Osteoblast (primary cell): ENCODE data around the gene DYRK1A. TPM values are rescaled to one million over a fixed set of nuclear protein-coding genes. Genes with fewer than 3 reads are reported as not detected.

Experiments used
- DNase-seq: peaks from one replicate; pipeline ENCODE4 v3.0.0; 2011; ENCODE audit warnings: low spot score, mixed read lengths; ENCODE audit not compliant: insufficient read length; ENCODE audit errors: missing footprints
- H2AFZ ChIP-seq: 2 replicates; pipeline ENCODE4 v1.6.0; 2011; ENCODE audit warnings: mild to moderate bottlenecking, low read length
- H3K27ac ChIP-seq: 2 replicates; pipeline ENCODE4 v1.5.1; 2011; ENCODE audit warnings: mild to moderate bottlenecking, low read depth, low read length, moderate library complexity
- H3K27me3 ChIP-seq: 2 replicates; pipeline ENCODE4 v1.6.0; 2012; ENCODE audit warnings: mild to moderate bottlenecking, control low read depth, inconsistent platforms, low read length, moderate library complexity; ENCODE audit not compliant: insufficient read depth
- H3K36me3 ChIP-seq: 2 replicates; pipeline ENCODE4 v1.5.1; 2011; ENCODE audit warnings: mild to moderate bottlenecking, low read length, control low read depth, moderate library complexity; ENCODE audit not compliant: insufficient read depth
- H3K4me1 ChIP-seq: 2 replicates; pipeline ENCODE4 v1.5.1; 2011; ENCODE audit warnings: mild to moderate bottlenecking, low read length, control low read depth, moderate library complexity; ENCODE audit not compliant: insufficient read depth
- H3K4me2 ChIP-seq: 2 replicates; pipeline ENCODE4 v1.6.0; 2011; ENCODE audit warnings: mild to moderate bottlenecking, low read length; ENCODE audit not compliant: insufficient read depth
- H3K4me3 ChIP-seq: fragments of 200-600 bp; sonication (generic); 3 replicates; pipeline ENCODE4 v1.5.1; 2012; ENCODE audit warnings: mild to moderate bottlenecking, low read length, inconsistent platforms; ENCODE audit not compliant: insufficient read depth
- H3K79me2 ChIP-seq: 2 replicates; pipeline ENCODE4 v1.6.0; 2012; ENCODE audit warnings: mild to moderate bottlenecking, low read length, control low read depth, inconsistent platforms; ENCODE audit not compliant: insufficient read depth
- H3K9me3 ChIP-seq: 2 replicates; pipeline ENCODE4 v1.5.1; 2011; ENCODE audit warnings: low read depth, low read length, control low read depth
- H4K20me1 ChIP-seq: 2 replicates; pipeline ENCODE4 v1.6.0; 2012; ENCODE audit warnings: mild to moderate bottlenecking, low read length, control low read depth; ENCODE audit not compliant: insufficient read depth
- total RNA-seq: library from RNA; depleted of rRNA; stranded (reverse); fragments of >200 nt; gene quantifications from 2 replicates; pipeline ENCODE4 v1.2.3, GENCODE V29; 2012
- TF ChIP-seq, protein P1 (sequence below): IDR thresholded peaks from 2 replicates; pipeline ENCODE4 v1.5.1; 2011; ENCODE audit warnings: mild to moderate bottlenecking, low read depth, low read length, moderate library complexity; ENCODE audit errors: extremely low read depth

The DYRK1A gene
- total RNA-seq, 1 donor: 99.2 TPM

DNA sequence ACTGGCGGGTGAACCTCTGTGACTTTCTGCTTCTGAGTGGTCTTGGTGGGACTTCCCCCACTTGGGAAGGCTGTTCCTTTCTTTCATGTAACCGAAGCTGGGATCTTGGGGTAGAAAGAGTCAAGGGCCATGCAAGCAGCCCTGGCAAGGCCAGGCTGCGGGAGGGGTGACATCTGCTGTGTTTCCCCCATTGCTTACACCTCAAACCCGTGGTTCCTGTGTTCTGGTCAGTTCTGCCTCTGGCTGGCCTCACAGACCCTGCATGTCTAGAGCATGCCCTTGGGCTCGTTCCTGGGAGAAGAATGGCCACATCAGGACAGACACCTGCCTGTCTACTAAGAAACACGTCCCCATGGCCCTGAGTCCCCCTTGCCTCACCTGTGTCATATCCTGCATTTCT is 207.7 kb downstream of the DYRK1A start:
- no peak overlapping the region for H3K4me2 ChIP-seq
- no peaks in the 10 kb centered on the region for H3K4me1 ChIP-seq
- no peak for DNase-seq
- H3K27ac ChIP-seq: no peak overlapping the region
- H3K36me3 ChIP-seq: no peaks in the 10 kb centered on the region
- H3K9me3 ChIP-seq: no peaks in the 10 kb centered on the region
- no peak overlapping the region for H2AFZ ChIP-seq
- H3K27me3 ChIP-seq: peaks cover 19% of the 10 kb centered on the region
- TF ChIP-seq, protein P1, sequence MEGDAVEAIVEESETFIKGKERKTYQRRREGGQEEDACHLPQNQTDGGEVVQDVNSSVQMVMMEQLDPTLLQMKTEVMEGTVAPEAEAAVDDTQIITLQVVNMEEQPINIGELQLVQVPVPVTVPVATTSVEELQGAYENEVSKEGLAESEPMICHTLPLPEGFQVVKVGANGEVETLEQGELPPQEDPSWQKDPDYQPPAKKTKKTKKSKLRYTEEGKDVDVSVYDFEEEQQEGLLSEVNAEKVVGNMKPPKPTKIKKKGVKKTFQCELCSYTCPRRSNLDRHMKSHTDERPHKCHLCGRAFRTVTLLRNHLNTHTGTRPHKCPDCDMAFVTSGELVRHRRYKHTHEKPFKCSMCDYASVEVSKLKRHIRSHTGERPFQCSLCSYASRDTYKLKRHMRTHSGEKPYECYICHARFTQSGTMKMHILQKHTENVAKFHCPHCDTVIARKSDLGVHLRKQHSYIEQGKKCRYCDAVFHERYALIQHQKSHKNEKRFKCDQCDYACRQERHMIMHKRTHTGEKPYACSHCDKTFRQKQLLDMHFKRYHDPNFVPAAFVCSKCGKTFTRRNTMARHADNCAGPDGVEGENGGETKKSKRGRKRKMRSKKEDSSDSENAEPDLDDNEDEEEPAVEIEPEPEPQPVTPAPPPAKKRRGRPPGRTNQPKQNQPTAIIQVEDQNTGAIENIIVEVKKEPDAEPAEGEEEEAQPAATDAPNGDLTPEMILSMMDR: no peak
- no peak overlapping the region for H3K4me3 ChIP-seq
- no peaks in the 10 kb centered on the region for H3K79me2 ChIP-seq
- no peaks in the 10 kb centered on the region for H4K20me1 ChIP-seq

DNA sequence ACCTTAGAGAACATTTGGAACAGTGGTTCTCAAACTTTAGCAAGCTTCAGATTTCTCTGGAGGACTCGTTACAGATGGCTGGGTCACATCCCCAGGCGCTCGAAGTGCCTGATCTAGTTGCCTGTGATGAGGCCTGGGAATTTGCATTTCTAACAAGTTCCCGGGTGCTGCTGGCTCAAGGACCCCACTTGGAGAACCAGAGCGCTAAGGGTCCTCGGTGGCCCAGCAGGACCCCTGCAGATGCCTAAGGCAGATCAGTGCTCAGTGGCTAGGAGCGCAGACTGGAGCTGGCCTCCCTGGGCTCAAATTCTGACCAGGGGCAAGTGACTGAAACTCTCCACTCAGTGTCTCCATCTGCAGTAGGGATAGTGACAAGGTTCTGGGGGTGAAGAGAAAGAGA is 208.2 kb downstream of the DYRK1A start:
- Histone ChIP-seq H3K27ac (no peak overlapping the region), H4K20me1 (no peaks in the 10 kb centered on the region), H2AFZ (no peak overlapping the region), H3K27me3 (peaks cover 18% of the 10 kb centered on the region), H3K79me2 (no peaks in the 10 kb centered on the region), H3K4me2 (no peak overlapping the region), H3K4me1 (no peaks in the 10 kb centered on the region), H3K4me3 (no peak overlapping the region), H3K9me3 (no peaks in the 10 kb centered on the region), H3K36me3 (no peaks in the 10 kb centered on the region)
- TF ChIP-seq, protein P1: no peak
- no peak for DNase-seq

GRCh38 chr21:37575580-37575979 is 209.0 kb downstream of the DYRK1A start:
- H2AFZ ChIP-seq: no peak overlapping the region
- TF ChIP-seq, protein P1: no peak
- H3K36me3 ChIP-seq: no peaks in the 10 kb centered on the region
- no peak overlapping the region for H3K4me2 ChIP-seq
- DNase-seq: no peak
- peaks cover 13% of the 10 kb centered on the region for H3K27me3 ChIP-seq
- H3K4me3 ChIP-seq: no peak overlapping the region
- no peaks in the 10 kb centered on the region for H3K79me2 ChIP-seq
- no peak overlapping the region for H3K27ac ChIP-seq
- H4K20me1 ChIP-seq: no peaks in the 10 kb centered on the region
- H3K9me3 ChIP-seq: no peaks in the 10 kb centered on the region
- no peaks in the 10 kb centered on the region for H3K4me1 ChIP-seq

Other genes with a start within 250 kb of the DYRK1A start
- gene VPS26C, start 99.4 kb upstream of the DYRK1A start, total RNA-seq: 91.6 and 91.9 TPM in 2 replicates